K562 (cell line): ENCODE measurements around the gene KCTD1. TPM values are rescaled to one million over a fixed set of nuclear protein-coding genes. Genes with fewer than 3 reads are reported as not detected.

Experiments
- ATAC-seq: fragments of 200-7000 bp; cut with Tn5 transposase; 3 replicates; pipeline ENCODE4 v1.9.1; 2020; ENCODE audit warnings: moderate library complexity
- BruUV-seq: library from RNA; stranded (reverse); fragments of 400-500 nt; replicated peaks from 2 replicates; lab custom pipeline; 2021; lab: Mats Ljungman, UMichigan
- CTCF ChIA-PET: fragments of 300-600 bp; formaldehyde crosslinking; extraction: SDS; loops from one replicate; lab custom pipeline; 2021; ENCODE audit warnings: low intra/inter-chr PET ratio; lab: Yijun Ruan, JAX
- POLR2A ChIA-PET: fragments of 300-600, 350-650 bp; sonication (Branson Sonifier 250); formaldehyde crosslinking; extraction: SDS; loops from one replicate; lab custom pipeline; 2021; ENCODE audit warnings: antibody characterized with exemption, inconsistent platforms; lab: Yijun Ruan, JAX
- DNase-seq, 4 experiments: peaks; one replicate each; pipeline versions ENCODE4 v3.0.0 to v3.0.0-alpha.2; 2011 to 2018; ENCODE audit warnings: low spot score in 3 of 4, mixed read lengths in 3 of 4; ENCODE audit errors: extremely low read depth in 1 of 4
- FAIRE-seq: peaks from 2 replicates; lab custom pipeline; 2011; peaks lifted over from hg19 to GRCh38; lab: Jason Lieb, UNC
- H2AFZ ChIP-seq: 2 replicates; pipeline ENCODE4 v1.6.0; 2011; ENCODE audit warnings: low read depth, low read length, control low read depth, inconsistent platforms
- H3K27ac ChIP-seq: fragments of 200-600 bp; 3 replicates; pipeline ENCODE4 v1.8.0; 2011; ENCODE audit warnings: low read depth, mild to moderate bottlenecking, control low read depth, inconsistent platforms, low read length, moderate library complexity, mixed read lengths; ENCODE audit errors: extremely low read depth
- H3K27me3 ChIP-seq, 2 experiments: fragments of 300-600 bp in 1 of 2; 2 replicates in 1 of 2; 3 replicates in 1 of 2; pipeline versions ENCODE4 v1.6.0 to v1.8.0; 2011; ENCODE audit warnings: inconsistent platforms in 2 of 2, low read length in 2 of 2, mild to moderate bottlenecking in 1 of 2, mixed read lengths in 1 of 2, moderate library complexity in 1 of 2; ENCODE audit not compliant: control insufficient read depth in 2 of 2, insufficient read depth in 2 of 2
- H3K36me3 ChIP-seq: fragments of 300-600 bp; 3 replicates; pipeline ENCODE4 v1.8.0; 2011; ENCODE audit warnings: mild to moderate bottlenecking, low read length, inconsistent platforms; ENCODE audit not compliant: control insufficient read depth, insufficient read depth
- H3K4me1 ChIP-seq, 2 experiments: fragments of 200-600 bp in 1 of 2; replicated peaks in 1 of 2; 2 replicates in 1 of 2; 3 replicates in 1 of 2; pipeline versions ENCODE4 v1.5.1 to v1.8.0; 2011; ENCODE audit warnings: inconsistent platforms in 2 of 2, low read length in 2 of 2, mild to moderate bottlenecking in 1 of 2, mixed read lengths in 1 of 2, moderate library complexity in 1 of 2; ENCODE audit not compliant: control insufficient read depth in 2 of 2, insufficient read depth in 2 of 2
- H3K4me2 ChIP-seq: 2 replicates; pipeline ENCODE4 v1.6.1; 2011; ENCODE audit warnings: low read length, control low read depth, inconsistent platforms, mixed read lengths; ENCODE audit not compliant: insufficient read depth
- H3K4me3 ChIP-seq: fragments of 200-600 bp; sonication (generic), shearing (Covaris generic); 2 replicates; pipeline ENCODE4 v1.5.1; 2016; ENCODE audit warnings: control low read depth, inconsistent platforms
- H3K79me2 ChIP-seq: fragments of 200-600 bp; 3 replicates; pipeline ENCODE4 v1.8.0; 2011; ENCODE audit warnings: low read length, inconsistent platforms; ENCODE audit not compliant: control insufficient read depth, insufficient read depth
- H3K9ac ChIP-seq, 2 experiments: 2 replicates each; pipeline versions ENCODE4 v1.6.0 to v1.6.1; 2011; ENCODE audit warnings: low read depth in 2 of 2, low read length in 2 of 2, control low read depth in 1 of 2, inconsistent platforms in 1 of 2, mild to moderate bottlenecking in 1 of 2, mixed read lengths in 1 of 2; ENCODE audit not compliant: insufficient read depth in 1 of 2
- H3K9me1 ChIP-seq: one replicate; pipeline ENCODE4 v1.6.0; 2011; ENCODE audit warnings: inconsistent platforms, mild to moderate bottlenecking, low read length, moderate library complexity; ENCODE audit not compliant: control insufficient read depth, insufficient read depth
- H3K9me3 ChIP-seq: replicated peaks from 2 replicates; pipeline ENCODE4 v1.5.1; 2011; ENCODE audit warnings: low read depth, low read length, inconsistent platforms; ENCODE audit not compliant: control insufficient read depth, insufficient read depth
- H4K20me1 ChIP-seq: replicated peaks from 2 replicates; pipeline ENCODE4 v1.6.1; 2011; ENCODE audit warnings: low read length, inconsistent platforms, mixed read lengths; ENCODE audit not compliant: control insufficient read depth, insufficient read depth
- BRF1 ChIP-seq: IDR thresholded peaks from 3 replicates; pipeline ENCODE4 v1.6.1; 2011; ENCODE audit warnings: borderline replicate concordance, mild to moderate bottlenecking; ENCODE audit not compliant: insufficient read length; ENCODE audit errors: extremely low read depth
- FOXP1 ChIP-seq: sonication (generic); formaldehyde crosslinking; IDR thresholded peaks from 2 replicates; pipeline ENCODE4 v1.8.0; 2022; ENCODE audit warnings: mild to moderate bottlenecking, missing genetic modification reagents
- HNRNPH1 ChIP-seq: fragments of 200-400 bp; formaldehyde crosslinking; optimal IDR thresholded peaks from 2 replicates; pipeline ENCODE3; 2017; ENCODE audit warnings: low read depth, mild to moderate bottlenecking, low read length, moderate library complexity
- MXD1 ChIP-seq: fragments of 250-450 bp; sonication (Bioruptor Pico); IDR thresholded peaks from 2 replicates; pipeline ENCODE4 v1.8.0; 2021; ENCODE audit warnings: borderline replicate concordance, mild to moderate bottlenecking, moderate library complexity; ENCODE audit not compliant: poor library complexity, severe bottlenecking
- PREB ChIP-seq: sonication (generic); formaldehyde crosslinking; IDR thresholded peaks from 2 replicates; pipeline ENCODE4 v1.8.1; 2023; ENCODE audit warnings: mild to moderate bottlenecking, missing genetic modification reagents
- RFX5 ChIP-seq: IDR thresholded peaks from 2 replicates; pipeline ENCODE4 v1.6.1; 2011; ENCODE audit warnings: low read depth, mild to moderate bottlenecking, improper control_type of control experiment, low read length
- TAF15 ChIP-seq: fragments of 200-400 bp; formaldehyde crosslinking; IDR thresholded peaks from 2 replicates; pipeline ENCODE4 v1.6.1; 2017; ENCODE audit warnings: mild to moderate bottlenecking, low read depth, low read length, moderate library complexity
- ZBTB1 ChIP-seq: sonication (generic); formaldehyde crosslinking; IDR thresholded peaks from 2 replicates; pipeline ENCODE4 v1.8.1; 2023; ENCODE audit warnings: missing genetic modification reagents, low read depth, mild to moderate bottlenecking, borderline replicate concordance
- ZNF518B ChIP-seq: fragments of 250-450 bp; sonication (Bioruptor Pico); IDR thresholded peaks from 2 replicates; pipeline ENCODE4 v1.5.0; 2021; ENCODE audit warnings: mild to moderate bottlenecking, moderate library complexity
- ZNF668 ChIP-seq: fragments of 250-450 bp; sonication (Bioruptor Pico); IDR thresholded peaks from 2 replicates; pipeline ENCODE4 v1.8.0; 2022; ENCODE audit warnings: mild to moderate bottlenecking, inconsistent platforms
- WGBS: fragments of 100-300 bp; shearing (Covaris generic); methylation state at CpG from one replicate; pipeline ENCODE4 v1.1.6; 2016; ENCODE audit warnings: low coverage, mixed read lengths; ENCODE audit not compliant: insufficient coverage; ENCODE audit errors: missing lambda C conversion rate; 5-methylcytosine and 5-hydroxymethylcytosine counted together
- in situ Hi-C: fragments of 300-500 bp; cut with MboI; formaldehyde crosslinking; loops from 4 replicates; pipeline ENCODE4 v1.15.0; 2018; ENCODE audit warnings: inconsistent platforms, mixed read lengths
- intact Hi-C: fragments of 100-400 bp; cut with micrococcal nuclease; formaldehyde crosslinking; loops from 2 replicates; pipeline ENCODE4 v1.14.2; 2022
- polyA plus RNA-seq, 8 experiments: library from polyadenylated mRNA; depleted of rRNA in 4 of 8; stranded (reverse) in 5 of 8; unstranded in 3 of 8; fragments of >200 nt; fragmentation: Nextera tagmentation in 2 of 8; fragmentation: Illumina TruSeq in 1 of 8; extraction: Ambion mirVana in 2 of 8; extraction: Trizol in 1 of 8; gene quantifications; 2 replicates each; pipeline versions ENCODE4 v1.2.1 to v1.2.3, GENCODE V29; 2011 to 2014; ENCODE audit warnings: inconsistent platforms in 1 of 8, missing spikeins in 1 of 8
- total RNA-seq, 7 experiments: library from RNA; depleted of rRNA in 6 of 7; stranded (reverse); fragments of >200 nt in 6 of 7; fragmentation: Illumina TruSeq in 2 of 7; extraction: Trizol in 2 of 7; gene quantifications; 2 replicates each; pipeline versions ENCODE4 v1.2.1 to v1.2.3, GENCODE V29; 2011 to 2021; ENCODE audit warnings: low replicate concordance in 1 of 7
- TF ChIP-seq, protein P1 (sequence below): sonication (generic); formaldehyde crosslinking; IDR thresholded peaks from 2 replicates; pipeline ENCODE4 v1.8.1; 2023; ENCODE audit warnings: mild to moderate bottlenecking, missing genetic modification reagents
- TF ChIP-seq, protein P2 (sequence below): fragments of 450-650 bp; formaldehyde crosslinking; IDR thresholded peaks from 2 replicates; pipeline ENCODE4 v1.4.0; 2020; ENCODE audit warnings: mild to moderate bottlenecking

KCTD1 gene
- total and polyA plus RNA-seq, 9 of the 15 experiments (the other 6 are each of a cell fraction or from before 2014, with no cell fraction given) = not detected

- H3K27ac ChIP-seq = no peak overlapping the region
These were observed 69.2 kb downstream of the KCTD1 start for GRCh38 chr18:26479065-26479680.

More at GRCh38 chr18:26479065-26479680, 69.2 kb downstream of the KCTD1 start:
- DNase-seq (no peak), ATAC-seq (peak; percentile 47), FAIRE-seq (no peak)
- H3K4me3 ChIP-seq = no peak overlapping the region
- no peaks in the 10 kb centered on the region for H3K9me3 ChIP-seq
- H3K9ac ChIP-seq = no peak overlapping the region
- ChIA-PET CTCF (no interaction called here), POLR2A (no interaction called here)
- no peak for TF ChIP-seq MXD1
- TF ChIP-seq HNRNPH1 = no peak
- no peak for TF ChIP-seq FOXP1
- no peak for TF ChIP-seq ZNF518B (CRISPR knock-in tag)
- TF ChIP-seq ZBTB1 (CRISPR knock-in tag) = no peak
- TF ChIP-seq, protein P1, sequence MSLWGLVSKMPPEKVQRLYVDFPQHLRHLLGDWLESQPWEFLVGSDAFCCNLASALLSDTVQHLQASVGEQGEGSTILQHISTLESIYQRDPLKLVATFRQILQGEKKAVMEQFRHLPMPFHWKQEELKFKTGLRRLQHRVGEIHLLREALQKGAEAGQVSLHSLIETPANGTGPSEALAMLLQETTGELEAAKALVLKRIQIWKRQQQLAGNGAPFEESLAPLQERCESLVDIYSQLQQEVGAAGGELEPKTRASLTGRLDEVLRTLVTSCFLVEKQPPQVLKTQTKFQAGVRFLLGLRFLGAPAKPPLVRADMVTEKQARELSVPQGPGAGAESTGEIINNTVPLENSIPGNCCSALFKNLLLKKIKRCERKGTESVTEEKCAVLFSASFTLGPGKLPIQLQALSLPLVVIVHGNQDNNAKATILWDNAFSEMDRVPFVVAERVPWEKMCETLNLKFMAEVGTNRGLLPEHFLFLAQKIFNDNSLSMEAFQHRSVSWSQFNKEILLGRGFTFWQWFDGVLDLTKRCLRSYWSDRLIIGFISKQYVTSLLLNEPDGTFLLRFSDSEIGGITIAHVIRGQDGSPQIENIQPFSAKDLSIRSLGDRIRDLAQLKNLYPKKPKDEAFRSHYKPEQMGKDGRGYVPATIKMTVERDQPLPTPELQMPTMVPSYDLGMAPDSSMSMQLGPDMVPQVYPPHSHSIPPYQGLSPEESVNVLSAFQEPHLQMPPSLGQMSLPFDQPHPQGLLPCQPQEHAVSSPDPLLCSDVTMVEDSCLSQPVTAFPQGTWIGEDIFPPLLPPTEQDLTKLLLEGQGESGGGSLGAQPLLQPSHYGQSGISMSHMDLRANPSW (CRISPR knock-in tag) = no peak
- TF ChIP-seq ZNF668 (CRISPR knock-in tag) = no peak
- TF ChIP-seq BRF1 = no peak
- no peak for TF ChIP-seq TAF15
- TF ChIP-seq PREB (CRISPR knock-in tag) = no peak
- no peak for TF ChIP-seq RFX5
- TF ChIP-seq, protein P2, sequence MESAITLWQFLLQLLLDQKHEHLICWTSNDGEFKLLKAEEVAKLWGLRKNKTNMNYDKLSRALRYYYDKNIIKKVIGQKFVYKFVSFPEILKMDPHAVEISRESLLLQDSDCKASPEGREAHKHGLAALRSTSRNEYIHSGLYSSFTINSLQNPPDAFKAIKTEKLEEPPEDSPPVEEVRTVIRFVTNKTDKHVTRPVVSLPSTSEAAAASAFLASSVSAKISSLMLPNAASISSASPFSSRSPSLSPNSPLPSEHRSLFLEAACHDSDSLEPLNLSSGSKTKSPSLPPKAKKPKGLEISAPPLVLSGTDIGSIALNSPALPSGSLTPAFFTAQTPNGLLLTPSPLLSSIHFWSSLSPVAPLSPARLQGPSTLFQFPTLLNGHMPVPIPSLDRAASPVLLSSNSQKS = no peak
- WGBS = 1% methylated on average over 26 of the region's 26 CpGs
- H2AFZ ChIP-seq = no peak overlapping the region
- no peaks in the 10 kb centered on the region for H3K27me3 ChIP-seq
- in situ Hi-C loops = no loop called here
- H4K20me1 ChIP-seq = no peaks in the 10 kb centered on the region
- H3K36me3 ChIP-seq = no peaks in the 10 kb centered on the region
- peaks cover 0 to 3% of the 10 kb centered on the region in 2 experiments; a peak in 1 of 5 replicates for H3K4me1 ChIP-seq
- BruUV-seq = no TSS peak
- intact Hi-C loops = no loop called here
- H3K4me2 ChIP-seq = no peak overlapping the region
- no peaks in the 10 kb centered on the region for H3K79me2 ChIP-seq
- no peaks in the 10 kb centered on the region for H3K9me1 ChIP-seq
